ENCODE measurements around the gene CHRM2.

DNA sequence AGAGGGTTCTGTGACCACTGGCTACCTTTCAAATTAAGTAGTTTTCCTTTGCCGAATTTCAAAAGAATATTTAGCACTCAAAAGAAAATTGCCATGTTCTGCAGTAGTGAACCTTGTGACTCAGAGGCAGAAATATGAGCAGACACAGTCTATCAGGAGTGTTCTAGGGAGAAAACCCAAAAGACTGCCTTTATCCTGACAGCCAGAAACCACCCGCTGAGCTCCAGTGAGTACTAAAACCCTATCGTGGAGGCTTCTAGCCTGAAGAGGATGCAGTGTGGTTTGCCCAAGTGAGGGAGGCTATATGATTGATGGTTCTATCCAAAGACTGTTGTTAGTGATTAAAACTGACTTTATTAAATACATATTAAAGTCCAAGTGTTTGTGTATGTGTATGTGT is 21.9 kb downstream of the CHRM2 start:
- TF ChIP-seq, protein P1, sequence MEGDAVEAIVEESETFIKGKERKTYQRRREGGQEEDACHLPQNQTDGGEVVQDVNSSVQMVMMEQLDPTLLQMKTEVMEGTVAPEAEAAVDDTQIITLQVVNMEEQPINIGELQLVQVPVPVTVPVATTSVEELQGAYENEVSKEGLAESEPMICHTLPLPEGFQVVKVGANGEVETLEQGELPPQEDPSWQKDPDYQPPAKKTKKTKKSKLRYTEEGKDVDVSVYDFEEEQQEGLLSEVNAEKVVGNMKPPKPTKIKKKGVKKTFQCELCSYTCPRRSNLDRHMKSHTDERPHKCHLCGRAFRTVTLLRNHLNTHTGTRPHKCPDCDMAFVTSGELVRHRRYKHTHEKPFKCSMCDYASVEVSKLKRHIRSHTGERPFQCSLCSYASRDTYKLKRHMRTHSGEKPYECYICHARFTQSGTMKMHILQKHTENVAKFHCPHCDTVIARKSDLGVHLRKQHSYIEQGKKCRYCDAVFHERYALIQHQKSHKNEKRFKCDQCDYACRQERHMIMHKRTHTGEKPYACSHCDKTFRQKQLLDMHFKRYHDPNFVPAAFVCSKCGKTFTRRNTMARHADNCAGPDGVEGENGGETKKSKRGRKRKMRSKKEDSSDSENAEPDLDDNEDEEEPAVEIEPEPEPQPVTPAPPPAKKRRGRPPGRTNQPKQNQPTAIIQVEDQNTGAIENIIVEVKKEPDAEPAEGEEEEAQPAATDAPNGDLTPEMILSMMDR (conservative IDR thresholded peaks at IDR 0.05; ENCODE audit: low read depth in 2 of 2) = no peak
- no peak for TF ChIP-seq ZNF331 (CRISPR knock-in tag; IDR thresholded peaks at IDR 0.05; ENCODE audit: low read depth)
- no peak for TF ChIP-seq EZH2phosphoT487 (IDR thresholded peaks at IDR 0.05; ENCODE audit: unreplicated experiment)
- no peak for TF ChIP-seq POLR2AphosphoS5 (IDR thresholded peaks at IDR 0.05; ENCODE audit: low read depth)
- TF ChIP-seq EZH2 (IDR thresholded peaks at IDR 0.05; ENCODE audit: low read depth, unreplicated experiment) = no peak
- TF ChIP-seq, protein P2, sequence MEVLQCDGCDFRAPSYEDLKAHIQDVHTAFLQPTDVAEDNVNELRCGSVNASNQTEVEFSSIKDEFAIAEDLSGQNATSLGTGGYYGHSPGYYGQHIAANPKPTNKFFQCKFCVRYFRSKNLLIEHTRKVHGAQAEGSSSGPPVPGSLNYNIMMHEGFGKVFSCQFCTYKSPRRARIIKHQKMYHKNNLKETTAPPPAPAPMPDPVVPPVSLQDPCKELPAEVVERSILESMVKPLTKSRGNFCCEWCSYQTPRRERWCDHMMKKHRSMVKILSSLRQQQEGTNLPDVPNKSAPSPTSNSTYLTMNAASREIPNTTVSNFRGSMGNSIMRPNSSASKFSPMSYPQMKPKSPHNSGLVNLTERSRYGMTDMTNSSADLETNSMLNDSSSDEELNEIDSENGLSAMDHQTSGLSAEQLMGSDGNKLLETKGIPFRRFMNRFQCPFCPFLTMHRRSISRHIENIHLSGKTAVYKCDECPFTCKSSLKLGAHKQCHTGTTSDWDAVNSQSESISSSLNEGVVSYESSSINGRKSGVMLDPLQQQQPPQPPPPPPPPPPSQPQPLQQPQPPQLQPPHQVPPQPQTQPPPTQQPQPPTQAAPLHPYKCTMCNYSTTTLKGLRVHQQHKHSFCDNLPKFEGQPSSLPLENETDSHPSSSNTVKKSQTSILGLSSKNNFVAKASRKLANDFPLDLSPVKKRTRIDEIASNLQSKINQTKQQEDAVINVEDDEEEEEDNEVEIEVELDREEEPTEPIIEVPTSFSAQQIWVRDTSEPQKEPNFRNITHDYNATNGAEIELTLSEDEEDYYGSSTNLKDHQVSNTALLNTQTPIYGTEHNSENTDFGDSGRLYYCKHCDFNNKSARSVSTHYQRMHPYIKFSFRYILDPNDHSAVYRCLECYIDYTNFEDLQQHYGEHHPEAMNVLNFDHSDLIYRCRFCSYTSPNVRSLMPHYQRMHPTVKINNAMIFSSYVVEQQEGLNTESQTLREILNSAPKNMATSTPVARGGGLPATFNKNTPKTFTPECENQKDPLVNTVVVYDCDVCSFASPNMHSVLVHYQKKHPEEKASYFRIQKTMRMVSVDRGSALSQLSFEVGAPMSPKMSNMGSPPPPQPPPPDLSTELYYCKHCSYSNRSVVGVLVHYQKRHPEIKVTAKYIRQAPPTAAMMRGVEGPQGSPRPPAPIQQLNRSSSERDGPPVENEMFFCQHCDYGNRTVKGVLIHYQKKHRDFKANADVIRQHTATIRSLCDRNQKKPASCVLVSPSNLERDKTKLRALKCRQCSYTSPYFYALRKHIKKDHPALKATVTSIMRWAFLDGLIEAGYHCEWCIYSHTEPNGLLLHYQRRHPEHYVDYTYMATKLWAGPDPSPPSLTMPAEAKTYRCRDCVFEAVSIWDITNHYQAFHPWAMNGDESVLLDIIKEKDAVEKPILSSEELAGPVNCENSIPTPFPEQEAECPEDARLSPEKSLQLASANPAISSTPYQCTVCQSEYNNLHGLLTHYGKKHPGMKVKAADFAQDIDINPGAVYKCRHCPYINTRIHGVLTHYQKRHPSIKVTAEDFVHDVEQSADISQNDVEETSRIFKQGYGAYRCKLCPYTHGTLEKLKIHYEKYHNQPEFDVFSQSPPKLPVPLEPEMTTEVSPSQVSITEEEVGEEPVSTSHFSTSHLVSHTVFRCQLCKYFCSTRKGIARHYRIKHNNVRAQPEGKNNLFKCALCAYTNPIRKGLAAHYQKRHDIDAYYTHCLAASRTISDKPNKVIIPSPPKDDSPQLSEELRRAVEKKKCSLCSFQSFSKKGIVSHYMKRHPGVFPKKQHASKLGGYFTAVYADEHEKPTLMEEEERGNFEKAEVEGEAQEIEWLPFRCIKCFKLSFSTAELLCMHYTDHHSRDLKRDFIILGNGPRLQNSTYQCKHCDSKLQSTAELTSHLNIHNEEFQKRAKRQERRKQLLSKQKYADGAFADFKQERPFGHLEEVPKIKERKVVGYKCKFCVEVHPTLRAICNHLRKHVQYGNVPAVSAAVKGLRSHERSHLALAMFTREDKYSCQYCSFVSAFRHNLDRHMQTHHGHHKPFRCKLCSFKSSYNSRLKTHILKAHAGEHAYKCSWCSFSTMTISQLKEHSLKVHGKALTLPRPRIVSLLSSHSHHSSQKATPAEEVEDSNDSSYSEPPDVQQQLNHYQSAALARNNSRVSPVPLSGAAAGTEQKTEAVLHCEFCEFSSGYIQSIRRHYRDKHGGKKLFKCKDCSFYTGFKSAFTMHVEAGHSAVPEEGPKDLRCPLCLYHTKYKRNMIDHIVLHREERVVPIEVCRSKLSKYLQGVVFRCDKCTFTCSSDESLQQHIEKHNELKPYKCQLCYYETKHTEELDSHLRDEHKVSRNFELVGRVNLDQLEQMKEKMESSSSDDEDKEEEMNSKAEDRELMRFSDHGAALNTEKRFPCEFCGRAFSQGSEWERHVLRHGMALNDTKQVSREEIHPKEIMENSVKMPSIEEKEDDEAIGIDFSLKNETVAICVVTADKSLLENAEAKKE (CRISPR knock-in tag; IDR thresholded peaks at IDR 0.05) = no peak
